Prostate gland (tissue), 2 donors: ENCODE results near the gene IL1RAPL1.

Source experiments
- POLR2A ChIP-seq: fragments of 450-650 bp; IDR thresholded peaks from one replicate; pipeline ENCODE4 v1.6.1; 2016; ENCODE audit warnings: antibody characterized with exemption, mild to moderate bottlenecking
- TF ChIP-seq, protein P1 (sequence below), 4 experiments: fragments of 200-600 bp in 2 of 4; fragments of 450-650 bp in 2 of 4; sonication (generic) in 2 of 4; IDR thresholded peaks; 1 replicate in 3 of 4; 2 replicates in 1 of 4; pipeline ENCODE4 v1.5.1; 2016 to 2019; ENCODE audit warnings: antibody characterized with exemption in 4 of 4, mild to moderate bottlenecking in 2 of 4, moderate library complexity in 2 of 4

DNA sequence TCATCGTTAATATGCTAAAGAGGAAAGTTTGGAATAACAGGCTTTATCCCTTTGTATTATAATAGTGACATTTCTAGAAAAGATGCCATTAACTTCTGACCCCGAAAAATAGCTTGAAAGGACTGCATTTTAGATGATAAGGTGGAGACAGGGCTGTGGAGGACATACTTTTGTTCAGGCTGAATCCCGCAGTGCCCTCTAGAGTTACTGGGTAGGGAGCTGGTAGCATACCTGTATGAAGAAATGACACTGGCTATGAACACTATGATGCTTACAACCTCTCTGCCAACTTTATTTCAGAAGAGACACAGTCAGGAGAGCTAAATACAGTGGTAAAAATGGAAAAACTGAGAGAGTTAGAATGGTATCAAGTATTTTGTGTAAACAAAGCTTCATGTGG, 8.1 kb downstream of the IL1RAPL1 start:
- TF ChIP-seq, protein P1, sequence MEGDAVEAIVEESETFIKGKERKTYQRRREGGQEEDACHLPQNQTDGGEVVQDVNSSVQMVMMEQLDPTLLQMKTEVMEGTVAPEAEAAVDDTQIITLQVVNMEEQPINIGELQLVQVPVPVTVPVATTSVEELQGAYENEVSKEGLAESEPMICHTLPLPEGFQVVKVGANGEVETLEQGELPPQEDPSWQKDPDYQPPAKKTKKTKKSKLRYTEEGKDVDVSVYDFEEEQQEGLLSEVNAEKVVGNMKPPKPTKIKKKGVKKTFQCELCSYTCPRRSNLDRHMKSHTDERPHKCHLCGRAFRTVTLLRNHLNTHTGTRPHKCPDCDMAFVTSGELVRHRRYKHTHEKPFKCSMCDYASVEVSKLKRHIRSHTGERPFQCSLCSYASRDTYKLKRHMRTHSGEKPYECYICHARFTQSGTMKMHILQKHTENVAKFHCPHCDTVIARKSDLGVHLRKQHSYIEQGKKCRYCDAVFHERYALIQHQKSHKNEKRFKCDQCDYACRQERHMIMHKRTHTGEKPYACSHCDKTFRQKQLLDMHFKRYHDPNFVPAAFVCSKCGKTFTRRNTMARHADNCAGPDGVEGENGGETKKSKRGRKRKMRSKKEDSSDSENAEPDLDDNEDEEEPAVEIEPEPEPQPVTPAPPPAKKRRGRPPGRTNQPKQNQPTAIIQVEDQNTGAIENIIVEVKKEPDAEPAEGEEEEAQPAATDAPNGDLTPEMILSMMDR (IDR thresholded peaks at IDR 0.05): no peak
- TF ChIP-seq POLR2A: no peak
